Esophagus muscularis mucosa (tissue), 4 donors: ENCODE measurements around the gene RHOJ.

Experiments
- EP300 ChIP-seq: sonication (generic); formaldehyde crosslinking; IDR thresholded peaks from one replicate; pipeline ENCODE4 v1.6.1; 2017; ENCODE audit warnings: antibody characterized with exemption
- POLR2A ChIP-seq: fragments of 450-650 bp; IDR thresholded peaks from one replicate; pipeline ENCODE4 v1.6.1; 2017; ENCODE audit warnings: antibody characterized with exemption, moderate library complexity, mild to moderate bottlenecking, low read depth
- POLR2AphosphoS5 ChIP-seq, 2 donors: sonication (generic); formaldehyde crosslinking; IDR thresholded peaks; one replicate each; pipeline ENCODE4 v1.6.1; 2017; ENCODE audit warnings: antibody characterized with exemption in 2 of 2
- TF ChIP-seq, protein P1 (sequence below), 3 experiments: fragments of 200-600 bp in 2 of 3; fragments of 450-650 bp in 1 of 3; sonication (generic) in 2 of 3; IDR thresholded peaks; one replicate each; pipeline ENCODE4 v1.5.1; 2017 to 2019; ENCODE audit warnings: antibody characterized with exemption in 3 of 3, mild to moderate bottlenecking in 2 of 3, moderate library complexity in 1 of 3

DNA sequence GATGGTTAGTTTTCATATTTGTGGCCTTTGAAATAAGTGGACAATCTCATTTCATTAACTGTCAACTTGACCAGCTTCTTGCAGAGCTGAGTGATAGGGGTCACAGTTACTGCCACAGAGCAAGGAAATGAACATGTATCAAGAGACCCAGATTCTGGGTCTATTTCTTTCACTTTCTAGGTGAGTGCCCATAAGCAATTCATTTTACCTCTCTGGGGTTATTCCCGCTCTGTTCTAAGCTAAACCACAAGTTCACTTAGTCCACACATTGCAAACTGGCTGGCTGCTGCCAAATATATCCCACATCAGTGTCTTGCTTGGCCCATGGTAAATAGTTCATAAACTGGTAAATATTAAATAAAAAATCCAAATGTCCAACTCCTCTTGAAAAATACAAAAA lies 84.6 kb downstream of the RHOJ start:
- TF ChIP-seq POLR2A (no peak), POLR2AphosphoS5 (IDR thresholded peaks at IDR 0.05) (no peak), EP300 (no peak)
- TF ChIP-seq, protein P1, sequence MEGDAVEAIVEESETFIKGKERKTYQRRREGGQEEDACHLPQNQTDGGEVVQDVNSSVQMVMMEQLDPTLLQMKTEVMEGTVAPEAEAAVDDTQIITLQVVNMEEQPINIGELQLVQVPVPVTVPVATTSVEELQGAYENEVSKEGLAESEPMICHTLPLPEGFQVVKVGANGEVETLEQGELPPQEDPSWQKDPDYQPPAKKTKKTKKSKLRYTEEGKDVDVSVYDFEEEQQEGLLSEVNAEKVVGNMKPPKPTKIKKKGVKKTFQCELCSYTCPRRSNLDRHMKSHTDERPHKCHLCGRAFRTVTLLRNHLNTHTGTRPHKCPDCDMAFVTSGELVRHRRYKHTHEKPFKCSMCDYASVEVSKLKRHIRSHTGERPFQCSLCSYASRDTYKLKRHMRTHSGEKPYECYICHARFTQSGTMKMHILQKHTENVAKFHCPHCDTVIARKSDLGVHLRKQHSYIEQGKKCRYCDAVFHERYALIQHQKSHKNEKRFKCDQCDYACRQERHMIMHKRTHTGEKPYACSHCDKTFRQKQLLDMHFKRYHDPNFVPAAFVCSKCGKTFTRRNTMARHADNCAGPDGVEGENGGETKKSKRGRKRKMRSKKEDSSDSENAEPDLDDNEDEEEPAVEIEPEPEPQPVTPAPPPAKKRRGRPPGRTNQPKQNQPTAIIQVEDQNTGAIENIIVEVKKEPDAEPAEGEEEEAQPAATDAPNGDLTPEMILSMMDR (IDR thresholded peaks at IDR 0.05), result no peak
